H9 (cell line): ENCODE data around the gene SEPTIN5. TPM values are rescaled to one million over a fixed set of nuclear protein-coding genes. Genes with fewer than 3 reads are reported as not detected.

Source experiments
- DNase-seq: peaks from one replicate; pipeline ENCODE4 v3.0.0-alpha.2; 2017
- H2AFZ ChIP-seq: one replicate; pipeline ENCODE4 v1.6.1; 2013; ENCODE audit warnings: mild to moderate bottlenecking, low read length, control low read depth, moderate library complexity
- H2AK5ac ChIP-seq: 2 replicates; pipeline ENCODE4 v1.6.1; 2013; ENCODE audit warnings: low read length, control low read depth, mixed read lengths; ENCODE audit not compliant: insufficient read length
- H2BK120ac ChIP-seq: one replicate; pipeline ENCODE4 v1.6.1; 2013; ENCODE audit warnings: low read depth, mild to moderate bottlenecking, low read length, control low read depth, inconsistent platforms; ENCODE audit not compliant: poor library complexity, severe bottlenecking
- H2BK12ac ChIP-seq: 2 replicates; pipeline ENCODE4 v1.6.1; 2013; ENCODE audit warnings: low read length, control low read depth, mixed read lengths, low read depth; ENCODE audit not compliant: insufficient read length
- H2BK15ac ChIP-seq: 2 replicates; pipeline ENCODE4 v1.6.1; 2013; ENCODE audit warnings: low read depth, low read length, control low read depth
- H2BK20ac ChIP-seq: one replicate; pipeline ENCODE4 v1.6.1; 2013; ENCODE audit warnings: low read depth, mild to moderate bottlenecking, low read length, control low read depth, inconsistent platforms; ENCODE audit not compliant: poor library complexity, severe bottlenecking
- H2BK5ac ChIP-seq: 2 replicates; pipeline ENCODE4 v1.6.1; 2013; ENCODE audit warnings: low read length, control low read depth, mixed read lengths; ENCODE audit not compliant: insufficient read length
- H3K14ac ChIP-seq: 2 replicates; pipeline ENCODE4 v1.6.1; 2013; ENCODE audit warnings: low read length, control low read depth; ENCODE audit not compliant: insufficient read depth
- H3K18ac ChIP-seq: 2 replicates; pipeline ENCODE4 v1.6.1; 2013; ENCODE audit warnings: low read depth, mild to moderate bottlenecking, mixed read lengths, low read length, control low read depth; ENCODE audit not compliant: insufficient read length
- H3K23ac ChIP-seq: 2 replicates; pipeline ENCODE4 v1.6.1; 2013; ENCODE audit warnings: low read length, control low read depth, mixed read lengths, low read depth; ENCODE audit not compliant: insufficient read length
- H3K23me2 ChIP-seq: 2 replicates; pipeline ENCODE4 v1.6.1; 2013; ENCODE audit warnings: low read depth, mild to moderate bottlenecking, mixed read lengths, low read length, control low read depth; ENCODE audit not compliant: insufficient read length, poor library complexity, severe bottlenecking
- H3K27ac ChIP-seq: 2 replicates; pipeline ENCODE4 v1.5.1; 2013; ENCODE audit warnings: low read length, control low read depth, mixed read lengths, low read depth; ENCODE audit not compliant: insufficient read length
- H3K27me3 ChIP-seq: 2 replicates; pipeline ENCODE4 v1.6.1; 2013; ENCODE audit warnings: low read length, control low read depth, inconsistent platforms; ENCODE audit not compliant: insufficient read depth
- H3K4ac ChIP-seq: 2 replicates; pipeline ENCODE4 v1.6.1; 2013; ENCODE audit warnings: low read depth, mild to moderate bottlenecking, control low read depth, inconsistent platforms, low read length, moderate library complexity
- H3K4me1 ChIP-seq: 2 replicates; pipeline ENCODE4 v1.6.1; 2013; ENCODE audit warnings: low read length, control low read depth, inconsistent platforms; ENCODE audit not compliant: insufficient read depth
- H3K4me2 ChIP-seq: 2 replicates; pipeline ENCODE4 v1.6.1; 2013; ENCODE audit warnings: low read length, control low read depth, mixed read lengths; ENCODE audit not compliant: insufficient read length, insufficient read depth
- H3K56ac ChIP-seq: 2 replicates; pipeline ENCODE4 v1.6.1; 2013; ENCODE audit warnings: low read depth, mild to moderate bottlenecking, mixed read lengths, low read length, control low read depth; ENCODE audit not compliant: insufficient read length
- H3K79me1 ChIP-seq: 2 replicates; pipeline ENCODE4 v1.6.1; 2013; ENCODE audit warnings: low read depth, mild to moderate bottlenecking, moderate library complexity, low read length, control low read depth, inconsistent platforms; ENCODE audit not compliant: insufficient read depth, poor library complexity, severe bottlenecking
- H3K79me2 ChIP-seq: 2 replicates; pipeline ENCODE4 v1.6.1; 2013; ENCODE audit warnings: low read length, control low read depth, inconsistent platforms; ENCODE audit not compliant: insufficient read depth
- H3K9ac ChIP-seq: 2 replicates; pipeline ENCODE4 v1.6.1; 2013; ENCODE audit warnings: low read length, control low read depth, mixed read lengths; ENCODE audit not compliant: insufficient read length; ENCODE audit errors: extremely low read depth
- H3K9me3 ChIP-seq: one replicate; pipeline ENCODE4 v1.6.1; 2013; ENCODE audit warnings: low read depth, low read length, inconsistent platforms; ENCODE audit not compliant: control insufficient read depth
- H3T11ph ChIP-seq: one replicate; pipeline ENCODE4 v1.6.1; 2013; ENCODE audit warnings: mild to moderate bottlenecking, low read length, control low read depth, inconsistent platforms
- H4K20me1 ChIP-seq: one replicate; pipeline ENCODE4 v1.6.1; 2013; ENCODE audit not compliant: control insufficient read depth, insufficient read length, insufficient read depth
- H4K5ac ChIP-seq: 2 replicates; pipeline ENCODE4 v1.6.1; 2013; ENCODE audit warnings: low read depth, mild to moderate bottlenecking, mixed read lengths, low read length, control low read depth; ENCODE audit not compliant: insufficient read length
- H4K8ac ChIP-seq: replicated peaks from 2 replicates; pipeline ENCODE4 v1.6.1; 2013; ENCODE audit warnings: low read length, control low read depth, mixed read lengths, low read depth; ENCODE audit not compliant: insufficient read length
- H4K91ac ChIP-seq: 2 replicates; pipeline ENCODE4 v1.6.1; 2013; ENCODE audit warnings: low read depth, mild to moderate bottlenecking, moderate library complexity, mixed read lengths, low read length, control low read depth; ENCODE audit not compliant: insufficient read length
- H3K27ac Mint-ChIP-seq, 3 experiments: 2 replicates in 2 of 3; 3 replicates in 1 of 3; pipeline ENCODE4 v1.8.0; 2020 to 2021; ENCODE audit warnings: mixed read lengths in 3 of 3, mild to moderate bottlenecking in 1 of 3, moderate library complexity in 1 of 3
- H3K27me3 Mint-ChIP-seq: 2 replicates; pipeline ENCODE4 v1.8.0; 2021; ENCODE audit warnings: low read depth, mild to moderate bottlenecking, moderate library complexity, mixed read lengths
- H3K36me3 Mint-ChIP-seq, 3 experiments: 2 replicates in 2 of 3; 3 replicates in 1 of 3; pipeline ENCODE4 v1.8.0; 2020 to 2021; ENCODE audit warnings: low read depth in 3 of 3, mixed read lengths in 3 of 3; ENCODE audit not compliant: insufficient read depth in 1 of 3
- H3K4me1 Mint-ChIP-seq, 2 experiments: 2 replicates each; pipeline ENCODE4 v1.8.0; 2020; ENCODE audit warnings: mixed read lengths in 2 of 2
- H3K4me3 Mint-ChIP-seq, 2 experiments: 2 replicates in 1 of 2; 3 replicates in 1 of 2; pipeline ENCODE4 v1.8.0; 2020 to 2021; ENCODE audit warnings: mild to moderate bottlenecking in 2 of 2, mixed read lengths in 2 of 2, moderate library complexity in 1 of 2
- H3K9me3 Mint-ChIP-seq, 2 experiments: 2 replicates in 1 of 2; 3 replicates in 1 of 2; pipeline ENCODE4 v1.8.0; 2020; ENCODE audit warnings: mild to moderate bottlenecking in 2 of 2, mixed read lengths in 2 of 2, moderate library complexity in 1 of 2
- CTCF ChIP-seq: fragments of 200-600 bp; sonication (generic); conservative IDR thresholded peaks from 3 replicates; pipeline ENCODE4 v1.8.0; 2021; ENCODE audit warnings: antibody characterized with exemption, mild to moderate bottlenecking
- WGBS: extraction: QIAGEN DNeasy Blood & Tissue Kit; methylation state at CpG from one replicate; pipeline ENCODE4 v1.1.7; 2013; ENCODE audit warnings: missing lambda C conversion rate, low lambda C conversion rate, mixed read lengths; ENCODE audit not compliant: insufficient read length; ENCODE audit errors: extremely low coverage; 5-methylcytosine and 5-hydroxymethylcytosine counted together
- total RNA-seq: library from RNA; stranded (reverse); gene quantifications from 2 replicates; pipeline ENCODE4 v1.2.1, GENCODE V29; 2021

Gene SEPTIN5
- total RNA-seq, 1 experiment from 2014 or later = 17.8 TPM

- Histone ChIP-seq H2BK15ac (no peak overlapping the region), H2AK5ac (no peak overlapping the region), H3K4ac (no peak overlapping the region), H4K8ac (no peak overlapping the region), H3K23ac (no peak overlapping the region), H3K9ac (no peak overlapping the region), H4K91ac (peak overlapping the region; percentile 34), H3K27ac (peak overlapping the region; percentile 22), H3K79me1 (no peaks in the 10 kb centered on the region), H2BK12ac (no peak overlapping the region), H3K4me1 (peaks cover 7% of the 10 kb centered on the region; the same call in 1 of the 2 replicates), H3K14ac (peak overlapping the region; percentile 41), H3K79me2 (no peaks in the 10 kb centered on the region), H3K9me3 (no peaks in the 10 kb centered on the region), H4K5ac (no peak overlapping the region), H3K27me3 (no peaks in the 10 kb centered on the region), H3T11ph (no peak overlapping the region), H2AFZ (no peak overlapping the region), H4K20me1 (no peaks in the 10 kb centered on the region), H2BK120ac (no peak overlapping the region), H3K23me2 (no peaks in the 10 kb centered on the region), H3K4me2 (no peak overlapping the region), H2BK5ac (no peak overlapping the region), H3K56ac (no peak overlapping the region), H3K18ac (peak overlapping the region; percentile 53), H2BK20ac (no peak overlapping the region)
- peaks cover 50% of the 10 kb centered on the region for H3K27me3 Mint-ChIP-seq
- peaks cover 28 to 39% of the 10 kb centered on the region in 2 experiments for H3K4me1 Mint-ChIP-seq
- peak overlapping the region in 2 of 3 experiments; percentile 53 to 77; a peak in 3 of 7 replicates for H3K27ac Mint-ChIP-seq
- WGBS = no CpG with 5 or more reads among the region's 14 CpGs
- TF ChIP-seq CTCF = peak; percentile 82
- H3K9me3 Mint-ChIP-seq = no peaks in the 10 kb centered on the region; a peak in 1 of 5 replicates
- peak; percentile 96 for DNase-seq
- H3K4me3 Mint-ChIP-seq = peak overlapping the region in 1 of 2 experiments; percentile 51; a peak in 1 of 5 replicates
- H3K36me3 Mint-ChIP-seq = no peaks in the 10 kb centered on the region
These were observed 8.9 kb upstream of the SEPTIN5 start for GRCh38 chr22:19705181-19705934.
